Measurements from ENCODE around the gene ALDH1A1.

- TF ChIP-seq, protein P1, sequence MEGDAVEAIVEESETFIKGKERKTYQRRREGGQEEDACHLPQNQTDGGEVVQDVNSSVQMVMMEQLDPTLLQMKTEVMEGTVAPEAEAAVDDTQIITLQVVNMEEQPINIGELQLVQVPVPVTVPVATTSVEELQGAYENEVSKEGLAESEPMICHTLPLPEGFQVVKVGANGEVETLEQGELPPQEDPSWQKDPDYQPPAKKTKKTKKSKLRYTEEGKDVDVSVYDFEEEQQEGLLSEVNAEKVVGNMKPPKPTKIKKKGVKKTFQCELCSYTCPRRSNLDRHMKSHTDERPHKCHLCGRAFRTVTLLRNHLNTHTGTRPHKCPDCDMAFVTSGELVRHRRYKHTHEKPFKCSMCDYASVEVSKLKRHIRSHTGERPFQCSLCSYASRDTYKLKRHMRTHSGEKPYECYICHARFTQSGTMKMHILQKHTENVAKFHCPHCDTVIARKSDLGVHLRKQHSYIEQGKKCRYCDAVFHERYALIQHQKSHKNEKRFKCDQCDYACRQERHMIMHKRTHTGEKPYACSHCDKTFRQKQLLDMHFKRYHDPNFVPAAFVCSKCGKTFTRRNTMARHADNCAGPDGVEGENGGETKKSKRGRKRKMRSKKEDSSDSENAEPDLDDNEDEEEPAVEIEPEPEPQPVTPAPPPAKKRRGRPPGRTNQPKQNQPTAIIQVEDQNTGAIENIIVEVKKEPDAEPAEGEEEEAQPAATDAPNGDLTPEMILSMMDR (IDR thresholded peaks at IDR 0.05; ENCODE audit: extremely low read depth in 1 of 2, insufficient read depth in 1 of 2, low read depth in 1 of 2, low read length in 2 of 2), result no peak
- TF ChIP-seq MAX (IDR thresholded peaks at IDR 0.05; ENCODE audit: insufficient read depth, insufficient read length), result no peak
- no peak for TF ChIP-seq EZH2 (IDR thresholded peaks at IDR 0.05; ENCODE audit: borderline replicate concordance, low read depth, low read length, severe bottlenecking)
- TF ChIP-seq POLR2A (IDR thresholded peaks at IDR 0.05; ENCODE audit: low read depth, low read length), result no peak
- no peak for TF ChIP-seq FOS (IDR thresholded peaks at IDR 0.05; ENCODE audit: borderline replicate concordance, insufficient read depth, low read length)
- TF ChIP-seq POLR2AphosphoS5 (IDR thresholded peaks at IDR 0.05; ENCODE audit: insufficient read depth, low read depth, low read length), result no peak
- TF ChIP-seq JUN (IDR thresholded peaks at IDR 0.05; ENCODE audit: borderline replicate concordance, insufficient read depth, insufficient read length, low read depth), result no peak
- TF ChIP-seq MYC (IDR thresholded peaks at IDR 0.05; ENCODE audit: low read depth, low read length), result no peak
Measured at GRCh38 chr9:72913382-72914009, 39.4 kb downstream of the ALDH1A1 start.
